Sigmoid colon (tissue), 7 donors: Measurements from ENCODE around the gene SRBD1. TPM values are rescaled to one million over a fixed set of nuclear protein-coding genes. Genes with fewer than 3 reads are reported as not detected.

Experiments
- DNase-seq: peaks from one replicate; pipeline ENCODE4 v3.0.0-alpha.2; 2019
- H3K27ac ChIP-seq, 4 donors: fragments of 200-600 bp; sonication (generic); one replicate each; pipeline ENCODE4 v1.5.1; 2016 to 2019; ENCODE audit warnings: mild to moderate bottlenecking in 1 of 4
- H3K27me3 ChIP-seq, 3 donors: fragments of 200-600 bp; sonication (generic); one replicate each; pipeline ENCODE4 v1.5.1; 2019; ENCODE audit warnings: mild to moderate bottlenecking in 1 of 3
- H3K36me3 ChIP-seq, 4 donors: fragments of 200-600 bp; sonication (generic); one replicate each; pipeline ENCODE4 v1.5.1; 2016 to 2019
- H3K4me1 ChIP-seq, 4 donors: fragments of 200-600 bp; sonication (generic); one replicate each; pipeline ENCODE4 v1.5.1; 2017 to 2019
- H3K4me3 ChIP-seq, 4 donors: fragments of 200-600 bp; sonication (generic); one replicate each; pipeline ENCODE4 v1.5.1; 2017 to 2019; ENCODE audit warnings: mild to moderate bottlenecking in 2 of 4, moderate library complexity in 1 of 4
- H3K9me3 ChIP-seq, 4 donors: fragments of 200-600 bp in 3 of 4; sonication (generic) in 3 of 4; one replicate each; pipeline versions ENCODE4 v1.5.1 to v1.6.1; 2013 to 2019
- EP300 ChIP-seq, 4 donors: sonication (generic); formaldehyde crosslinking; IDR thresholded peaks; one replicate each; pipeline ENCODE4 v1.6.1; 2017; ENCODE audit warnings: antibody characterized with exemption in 4 of 4
- POLR2A ChIP-seq, 2 donors: fragments of 450-650 bp; IDR thresholded peaks; one replicate each; pipeline ENCODE4 v1.6.1; 2016; ENCODE audit warnings: antibody characterized with exemption in 2 of 2, mild to moderate bottlenecking in 2 of 2, moderate library complexity in 2 of 2
- POLR2AphosphoS5 ChIP-seq, 4 donors: sonication (generic); formaldehyde crosslinking; IDR thresholded peaks; one replicate each; pipeline ENCODE4 v1.6.1; 2017; ENCODE audit warnings: antibody characterized with exemption in 4 of 4
- WGBS, 2 donors: extraction: QIAGEN DNeasy Blood & Tissue Kit; methylation state at CpG; one replicate each; pipeline ENCODE4 v1.1.7; 2013; 5-methylcytosine and 5-hydroxymethylcytosine counted together
- intact Hi-C: fragments of 100-400 bp; cut with DNase I; formaldehyde crosslinking; loops from one replicate; pipeline ENCODE4 v1.15.1; 2023
- polyA plus RNA-seq, 3 donors: library from polyadenylated mRNA; stranded (reverse); fragments of 200-250 nt; gene quantifications; one replicate each; pipeline ENCODE4 v1.2.3, GENCODE V29; 2013
- total RNA-seq, 4 donors: library from RNA; depleted of rRNA; stranded (reverse); fragments of >200 nt; gene quantifications; one replicate each; pipeline ENCODE4 v1.1.0, GENCODE V29; 2016
- TF ChIP-seq, protein P1 (sequence below), 4 experiments: fragments of 450-650 bp in 3 of 4; fragments of 200-600 bp in 1 of 4; IDR thresholded peaks; one replicate each; pipeline ENCODE4 v1.5.1; 2016 to 2019; ENCODE audit warnings: antibody characterized with exemption in 4 of 4, mild to moderate bottlenecking in 3 of 4, moderate library complexity in 2 of 4
- donor health status: healthy with polysubstance abuse.
- donor health status: Bipolar disorder and iron deficiency.
- donor health status: healthy.

Gene SRBD1
- total and polyA plus RNA-seq, 7 donors: 9.0 to 31.4 (median 16.0) TPM

DNA sequence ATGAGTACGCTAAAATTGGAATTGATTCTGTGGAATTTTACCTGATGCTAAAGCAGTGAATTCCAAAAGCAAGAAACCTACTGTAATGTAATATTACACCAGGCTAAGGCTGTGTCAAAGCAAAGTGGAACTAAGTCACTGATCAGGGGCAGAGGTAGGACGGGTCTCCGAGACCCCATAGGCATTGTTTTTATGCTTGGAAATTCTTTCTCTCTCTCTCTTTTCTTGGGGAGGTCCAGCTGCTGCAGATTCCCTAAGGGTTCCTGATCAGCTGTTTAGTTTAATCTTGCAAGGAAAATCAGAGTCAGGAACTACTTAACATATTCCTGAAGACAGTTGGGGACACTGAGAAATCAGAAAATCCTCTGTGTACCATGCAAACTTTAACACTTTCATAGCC lies 220.2 kb downstream of the SRBD1 start:
- H3K4me1 ChIP-seq: no peaks in the 10 kb centered on the region
- TF ChIP-seq, protein P1, sequence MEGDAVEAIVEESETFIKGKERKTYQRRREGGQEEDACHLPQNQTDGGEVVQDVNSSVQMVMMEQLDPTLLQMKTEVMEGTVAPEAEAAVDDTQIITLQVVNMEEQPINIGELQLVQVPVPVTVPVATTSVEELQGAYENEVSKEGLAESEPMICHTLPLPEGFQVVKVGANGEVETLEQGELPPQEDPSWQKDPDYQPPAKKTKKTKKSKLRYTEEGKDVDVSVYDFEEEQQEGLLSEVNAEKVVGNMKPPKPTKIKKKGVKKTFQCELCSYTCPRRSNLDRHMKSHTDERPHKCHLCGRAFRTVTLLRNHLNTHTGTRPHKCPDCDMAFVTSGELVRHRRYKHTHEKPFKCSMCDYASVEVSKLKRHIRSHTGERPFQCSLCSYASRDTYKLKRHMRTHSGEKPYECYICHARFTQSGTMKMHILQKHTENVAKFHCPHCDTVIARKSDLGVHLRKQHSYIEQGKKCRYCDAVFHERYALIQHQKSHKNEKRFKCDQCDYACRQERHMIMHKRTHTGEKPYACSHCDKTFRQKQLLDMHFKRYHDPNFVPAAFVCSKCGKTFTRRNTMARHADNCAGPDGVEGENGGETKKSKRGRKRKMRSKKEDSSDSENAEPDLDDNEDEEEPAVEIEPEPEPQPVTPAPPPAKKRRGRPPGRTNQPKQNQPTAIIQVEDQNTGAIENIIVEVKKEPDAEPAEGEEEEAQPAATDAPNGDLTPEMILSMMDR (IDR thresholded peaks at IDR 0.05): no peak
- no peak for TF ChIP-seq POLR2A (IDR thresholded peaks at IDR 0.05)
- no peak for TF ChIP-seq EP300 (IDR thresholded peaks at IDR 0.05)
- no peak for TF ChIP-seq POLR2AphosphoS5 (IDR thresholded peaks at IDR 0.05)
- intact Hi-C loops: no loop called here
- H3K27ac ChIP-seq: no peak overlapping the region
- no peak for DNase-seq
- no peaks in the 10 kb centered on the region for H3K9me3 ChIP-seq
- H3K27me3 ChIP-seq: no peaks in the 10 kb centered on the region
- H3K36me3 ChIP-seq: peaks cover 0 to 15% (median 0%) of the 10 kb centered on the region in 4 donors
- no peak overlapping the region for H3K4me3 ChIP-seq
- 96 to 98% methylated on average over 3 of the region's 3 CpGs for WGBS, 2 donors

DNA sequence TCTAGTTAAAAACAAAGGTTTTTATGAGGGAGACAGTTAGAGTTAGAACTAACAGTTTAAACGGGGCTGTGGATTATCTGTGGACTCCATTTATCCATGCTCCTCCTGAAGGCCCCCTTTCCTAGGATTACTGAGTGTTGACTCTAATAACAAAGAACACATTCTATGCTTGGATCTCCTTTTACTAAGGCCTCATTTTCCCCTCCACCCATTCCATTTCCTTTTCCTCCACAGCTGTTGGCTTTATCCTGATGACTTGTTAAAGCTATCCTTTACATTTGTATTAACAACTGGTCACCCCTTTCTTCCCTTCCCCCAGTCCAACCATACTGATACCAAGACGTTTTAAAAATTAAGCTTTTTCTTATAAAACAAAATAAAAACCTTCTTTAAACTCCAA lies 220.6 kb downstream of the SRBD1 start:
- H3K4me1 ChIP-seq: no peaks in the 10 kb centered on the region
- DNase-seq: no peak
- intact Hi-C loops: no loop called here
- H3K27ac ChIP-seq: no peak overlapping the region
- no peaks in the 10 kb centered on the region for H3K27me3 ChIP-seq
- peaks cover 0 to 15% (median 0%) of the 10 kb centered on the region in 4 donors for H3K36me3 ChIP-seq
- 52 to 71% methylated on average over 2 of the region's 2 CpGs for WGBS, 2 donors
- TF ChIP-seq EP300 (IDR thresholded peaks at IDR 0.05) (no peak), POLR2A (IDR thresholded peaks at IDR 0.05) (no peak), POLR2AphosphoS5 (IDR thresholded peaks at IDR 0.05) (no peak)
- TF ChIP-seq, protein P1 (IDR thresholded peaks at IDR 0.05): no peak
- no peak overlapping the region for H3K4me3 ChIP-seq
- no peaks in the 10 kb centered on the region for H3K9me3 ChIP-seq

DNA sequence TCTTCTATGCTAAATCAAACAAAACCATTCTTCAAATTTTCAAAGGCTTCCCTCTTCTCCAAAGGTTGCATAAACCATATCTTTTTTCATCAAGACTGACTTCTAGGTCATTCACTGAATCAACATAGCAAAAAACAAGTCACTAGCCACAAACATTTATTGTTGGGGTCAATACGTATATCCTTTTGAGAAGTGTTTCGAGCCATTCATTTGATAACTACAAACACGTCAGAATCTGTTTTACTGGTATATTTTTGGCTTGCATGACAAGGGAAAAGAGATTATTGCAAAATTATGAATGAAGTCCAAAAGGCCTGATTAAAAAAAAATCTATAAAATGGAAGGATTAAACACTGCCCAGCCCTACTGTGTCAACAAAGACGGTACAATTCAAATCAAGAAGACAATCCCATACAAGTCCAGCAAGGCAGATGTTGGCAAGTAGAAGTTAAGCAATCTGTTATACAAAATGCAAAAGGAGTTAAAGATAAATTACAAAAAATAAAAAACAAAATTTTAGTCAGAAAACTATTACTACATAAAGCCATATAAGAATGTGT lies 222.4 kb downstream of the SRBD1 start:
- Histone ChIP-seq H3K27me3 (no peaks in the 10 kb centered on the region), H3K36me3 (peaks cover 0 to 15% (median 0%) of the 10 kb centered on the region in 4 donors), H3K4me1 (no peaks in the 10 kb centered on the region), H3K4me3 (no peak overlapping the region), H3K27ac (no peak overlapping the region), H3K9me3 (no peaks in the 10 kb centered on the region)
- 31 to 80% methylated on average over 4 of the region's 4 CpGs for WGBS, 2 donors
- intact Hi-C loops: no loop called here
- TF ChIP-seq POLR2AphosphoS5 (IDR thresholded peaks at IDR 0.05) (no peak), EP300 (IDR thresholded peaks at IDR 0.05) (no peak), POLR2A (IDR thresholded peaks at IDR 0.05) (no peak)
- TF ChIP-seq, protein P1 (IDR thresholded peaks at IDR 0.05): no peak
- no peak for DNase-seq

DNA sequence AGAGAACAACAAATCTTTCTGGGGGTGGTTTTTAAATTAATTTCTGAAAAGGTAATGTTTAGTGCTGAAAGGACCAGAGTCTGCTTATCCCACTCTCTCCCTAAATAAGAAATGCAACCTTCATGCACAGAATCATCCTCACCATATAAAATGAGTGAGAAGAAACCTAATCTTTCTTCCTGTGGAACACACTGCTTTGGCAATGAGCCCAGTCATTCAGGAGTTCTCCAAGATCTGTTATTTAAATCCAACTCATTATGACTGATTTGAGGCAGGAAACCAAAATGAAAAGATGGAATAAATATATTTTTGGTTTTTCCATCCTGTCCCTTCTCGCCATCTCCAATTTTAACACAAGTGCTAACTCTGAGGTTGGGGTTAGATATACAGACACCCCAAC lies 228.3 kb downstream of the SRBD1 start:
- Histone ChIP-seq H3K27me3 (no peaks in the 10 kb centered on the region), H3K36me3 (peaks cover 0 to 5% (median 0%) of the 10 kb centered on the region in 4 donors), H3K27ac (no peak overlapping the region), H3K9me3 (no peaks in the 10 kb centered on the region), H3K4me1 (no peaks in the 10 kb centered on the region), H3K4me3 (no peak overlapping the region)
- no peak for DNase-seq
- intact Hi-C loops: no loop called here
- TF ChIP-seq POLR2A (IDR thresholded peaks at IDR 0.05): no peak
- TF ChIP-seq, protein P1 (IDR thresholded peaks at IDR 0.05): no peak
- no peak for TF ChIP-seq POLR2AphosphoS5 (IDR thresholded peaks at IDR 0.05)
- TF ChIP-seq EP300 (IDR thresholded peaks at IDR 0.05): no peak
- WGBS, 2 donors: 82 to 91% methylated on average over 1 of the region's 1 CpG
